Measurements from ENCODE around the gene ATL3.

- TF ChIP-seq CTCF (IDR thresholded peaks at IDR 0.05) (no peak), POLR2A (IDR thresholded peaks at IDR 0.05) (no peak)
Observed at GRCh38 chr11:63622323-63622722, 48.9 kb downstream of the ATL3 start.

Measured in adrenal gland (tissue), 5 donors.